ENCODE measurements around the gene EPHA2. TPM values are rescaled to one million over a fixed set of nuclear protein-coding genes. Genes with fewer than 3 reads are reported as not detected.

Gene EPHA2
- polyA plus RNA-seq, 1 of the 3 experiments (the other 2 are of a cell fraction), result 126 TPM

- H3K79me2 ChIP-seq (ENCODE audit: insufficient read depth), result no peaks in the 10 kb centered on the region
- peaks cover 0 to 19% of the 10 kb centered on the region in 2 experiments; a peak in 1 of 4 replicates for H3K4me1 ChIP-seq (ENCODE audit: control insufficient read depth in 1 of 2, insufficient read depth in 2 of 2, low read depth in 1 of 2, low read length in 1 of 2)
- CTCF ChIA-PET, result interaction anchor here (1.1 to 6.8 kb wide), 4 partner anchors 12 to 159 kb away, joined by 3 to 43 read pairs (median 8); no protein-coding TSS in a partner anchor
Observed at GRCh38 chr1:16203550-16203949, 47.7 kb upstream of the EPHA2 start.

GRCh38 chr1:16202281-16203210 lies 46.7 kb upstream of the EPHA2 start:
- H4K20me1 ChIP-seq (ENCODE audit: insufficient read depth), result no peaks in the 10 kb centered on the region
- POLR2A ChIA-PET, result no interaction called here

More at GRCh38 chr1:16203550-16203949, 47.7 kb upstream of the EPHA2 start:
- Histone ChIP-seq H3K27me3 (ENCODE audit: insufficient read depth) (no peaks in the 10 kb centered on the region), H3K36me3 (replicated peaks in 1 of 2; ENCODE audit: control insufficient read depth in 1 of 2, insufficient read depth in 2 of 2, low read length in 1 of 2) (no peaks in the 10 kb centered on the region), H4K20me1 (ENCODE audit: insufficient read depth) (no peaks in the 10 kb centered on the region), H3K4me3 (ENCODE audit: low read depth in 2 of 2, low read length in 1 of 2) (no peak overlapping the region), H3K4me2 (no peak overlapping the region), H3K9me3 (no peaks in the 10 kb centered on the region), H2AFZ (ENCODE audit: low read depth) (no peak overlapping the region), H3K27ac (ENCODE audit: low read depth in 2 of 2, low read length in 1 of 2) (no peak overlapping the region), H3K9me2 (no peaks in the 10 kb centered on the region), H3K9ac (no peak overlapping the region), H3F3A (replicated peaks; ENCODE audit: insufficient read depth) (peaks cover 11% of the 10 kb centered on the region)
- no peak for TF ChIP-seq TAF1 (IDR thresholded peaks at IDR 0.05; ENCODE audit: borderline replicate concordance, low read depth, low read length)
- no peak for TF ChIP-seq CTCF (IDR thresholded peaks at IDR 0.05)
- WGBS (ENCODE audit: low lambda C conversion rate), result 55% methylated on average over 3 of the region's 3 CpGs
- DNase-seq, result no peak
- POLR2A ChIA-PET, result no interaction called here

More at GRCh38 chr1:16202281-16203210, 46.7 kb upstream of the EPHA2 start:
- Histone ChIP-seq H3K36me3 (replicated peaks in 1 of 2; ENCODE audit: control insufficient read depth in 1 of 2, insufficient read depth in 2 of 2, low read length in 1 of 2) (no peaks in the 10 kb centered on the region), H3F3A (replicated peaks; ENCODE audit: insufficient read depth) (peaks cover 6% of the 10 kb centered on the region), H3K9ac (no peak overlapping the region), H3K9me2 (no peaks in the 10 kb centered on the region), H2AFZ (ENCODE audit: low read depth) (no peak overlapping the region), H3K4me2 (no peak overlapping the region), H3K27ac (ENCODE audit: low read depth in 2 of 2, low read length in 1 of 2) (no peak overlapping the region), H3K4me3 (ENCODE audit: low read depth in 2 of 2, low read length in 1 of 2) (no peak overlapping the region), H3K79me2 (ENCODE audit: insufficient read depth) (no peaks in the 10 kb centered on the region), H3K27me3 (ENCODE audit: insufficient read depth) (no peaks in the 10 kb centered on the region), H3K9me3 (no peaks in the 10 kb centered on the region), H3K4me1 (ENCODE audit: control insufficient read depth in 1 of 2, insufficient read depth in 2 of 2, low read depth in 1 of 2, low read length in 1 of 2) (peaks cover 0 to 15% of the 10 kb centered on the region in 2 experiments; a peak in 1 of 4 replicates)
- no peak for TF ChIP-seq MEF2A (IDR thresholded peaks at IDR 0.05; ENCODE audit: borderline replicate concordance, low read depth)
- TF ChIP-seq RCOR1 (IDR thresholded peaks at IDR 0.05; ENCODE audit: low read length), result no peak
- TF ChIP-seq GATA2 (CRISPR knock-in tag; IDR thresholded peaks at IDR 0.05), result no peak
- no peak for TF ChIP-seq TCF12 (IDR thresholded peaks at IDR 0.05)
- TF ChIP-seq JUND (IDR thresholded peaks at IDR 0.05), result no peak
- TF ChIP-seq IRF3 (IDR thresholded peaks at IDR 0.05; ENCODE audit: low read depth, low read length), result no peak
- no peak for TF ChIP-seq USF1 (IDR thresholded peaks at IDR 0.05; ENCODE audit: borderline replicate concordance, low read depth)
- TF ChIP-seq REST (IDR thresholded peaks at IDR 0.05; ENCODE audit: low read depth, low read length), result no peak
- no peak for TF ChIP-seq PBX3 (IDR thresholded peaks at IDR 0.05)
- TF ChIP-seq USF2 (IDR thresholded peaks at IDR 0.05; ENCODE audit: borderline replicate concordance, low read depth, low read length), result no peak
- CTCF ChIA-PET, result interaction anchor here (0.7 to 6.8 kb wide), 4 partner anchors 11 to 138 kb away, joined by 4 to 43 read pairs (median 9); no protein-coding TSS in a partner anchor
- WGBS (ENCODE audit: low lambda C conversion rate), result 87% methylated on average over 22 of the region's 24 CpGs
- no peak for DNase-seq
